ENCODE results near the gene PFKL.
"Not testable (repeated sequence)": the region's sequence is repeated elsewhere in the genome, so short reads cannot be mapped to it uniquely, and the experiment has no call there.

Gene PFKL

GRCh38 chr21:44349416-44349846 lies 49.6 kb downstream of the PFKL start:
- FAIRE-seq, result no peak

- FAIRE-seq, result no peak
These were observed 50.3 kb downstream of the PFKL start for GRCh38 chr21:44349847-44350772.

GRCh38 chr21:44350773-44351481 lies 51.1 kb downstream of the PFKL start:
- no peak for FAIRE-seq

GRCh38 chr21:44351535-44352252 lies 51.8 kb downstream of the PFKL start:
- FAIRE-seq, result no peak

GRCh38 chr21:44352253-44352860 lies 52.5 kb downstream of the PFKL start:
- FAIRE-seq, result no peak

- FAIRE-seq, result no peak
These were observed 53.5 kb downstream of the PFKL start, which contains the start of gene TRPM2 for GRCh38 chr21:44353191-44353970. Gene TRPM2 (plus strand): TSS chr21:44353621. CDS start chr21:44353701, 80 bp downstream.

GRCh38 chr21:44354001-44354405 lies 54.1 kb downstream of the PFKL start:
- FAIRE-seq, result no peak

- FAIRE-seq, result no peak
These were observed 55.2 kb downstream of the PFKL start for GRCh38 chr21:44354775-44355771.

GRCh38 chr21:44356160-44356559 lies 56.3 kb downstream of the PFKL start:
- no peak for FAIRE-seq

- no peak for FAIRE-seq
These were observed 56.8 kb downstream of the PFKL start for GRCh38 chr21:44356636-44357035.

GRCh38 chr21:44357064-44357837 lies 57.4 kb downstream of the PFKL start:
- FAIRE-seq, result no peak

- no peak for FAIRE-seq
These were observed 59.5 kb downstream of the PFKL start for GRCh38 chr21:44359396-44359795.

GRCh38 chr21:44360159-44360558 lies 60.3 kb downstream of the PFKL start:
- no peak for FAIRE-seq

GRCh38 chr21:44361903-44362302 lies 62.0 kb downstream of the PFKL start:
- not testable (repeated sequence) for FAIRE-seq

- FAIRE-seq, result no peak
These were observed 63.4 kb downstream of the PFKL start for GRCh38 chr21:44363278-44363677.

- FAIRE-seq, result no peak
These were observed 64.5 kb downstream of the PFKL start for GRCh38 chr21:44364151-44365053.

- no peak for FAIRE-seq
These were observed 65.6 kb downstream of the PFKL start for GRCh38 chr21:44365251-44365966.
